SKM-1 (cell line): Measurements from ENCODE around the gene CAMSAP2.
"Not testable (repeated sequence)": the region's sequence is repeated elsewhere in the genome, so short reads cannot be mapped to it uniquely, and the experiment has no call there.

ENCODE experiments used
- DNase-seq: peaks from one replicate; lab custom pipeline; 2025; ENCODE audit not compliant: unreplicated experiment; lab: John Stamatoyannopoulos, UW

The CAMSAP2 gene

GRCh38 chr1:200779326-200779725 is 40.6 kb downstream of the CAMSAP2 start:
- DNase-seq, result no peak

GRCh38 chr1:200780545-200781369 is 42.1 kb downstream of the CAMSAP2 start:
- DNase-seq, result no peak

- DNase-seq, result no peak
Measured at GRCh38 chr1:200783926-200784325, 45.2 kb downstream of the CAMSAP2 start.

GRCh38 chr1:200784576-200784975 is 45.9 kb downstream of the CAMSAP2 start:
- DNase-seq, result no peak

GRCh38 chr1:200786788-200787187 is 48.1 kb downstream of the CAMSAP2 start:
- no peak for DNase-seq

- no peak for DNase-seq
Measured at GRCh38 chr1:200787896-200788387, 49.2 kb downstream of the CAMSAP2 start.

GRCh38 chr1:200791012-200791411 is 52.3 kb downstream of the CAMSAP2 start:
- DNase-seq, result not testable (repeated sequence)

GRCh38 chr1:200793677-200794076 is 55.0 kb downstream of the CAMSAP2 start:
- DNase-seq, result no peak

- no peak for DNase-seq
Measured at GRCh38 chr1:200794506-200795065, 55.9 kb downstream of the CAMSAP2 start.

- DNase-seq, result no peak
Measured at GRCh38 chr1:200795156-200795555, 56.5 kb downstream of the CAMSAP2 start.

- no peak for DNase-seq
Measured at GRCh38 chr1:200802042-200802441, 63.3 kb downstream of the CAMSAP2 start.

GRCh38 chr1:200802865-200803512 is 64.3 kb downstream of the CAMSAP2 start:
- DNase-seq, result peak; percentile 81

GRCh38 chr1:200805719-200806118 is 67.0 kb downstream of the CAMSAP2 start:
- DNase-seq, result no peak

- DNase-seq, result no peak
Measured at GRCh38 chr1:200808846-200809245, 70.2 kb downstream of the CAMSAP2 start.

- no peak for DNase-seq
Measured at GRCh38 chr1:200811704-200812103, 73.0 kb downstream of the CAMSAP2 start.

- DNase-seq, result not testable (repeated sequence)
Measured at GRCh38 chr1:200816624-200817224, 78.0 kb downstream of the CAMSAP2 start.

- DNase-seq, result no peak
Measured at GRCh38 chr1:200818248-200818647, 79.6 kb downstream of the CAMSAP2 start.

GRCh38 chr1:200819726-200820125 is 81.0 kb downstream of the CAMSAP2 start:
- no peak for DNase-seq

GRCh38 chr1:200831091-200831490 is 92.4 kb downstream of the CAMSAP2 start:
- DNase-seq, result no peak

GRCh38 chr1:200834383-200834782 is 95.7 kb downstream of the CAMSAP2 start:
- no peak for DNase-seq

- no peak for DNase-seq
Measured at GRCh38 chr1:200836213-200836612, 97.5 kb downstream of the CAMSAP2 start.
